ENCODE data around the gene MAP2K3. TPM values are rescaled to one million over a fixed set of nuclear protein-coding genes. Genes with fewer than 3 reads are reported as not detected.

Gene MAP2K3
- polyA plus RNA-seq, 2 of the 4 experiments (the other 2 are of a cell fraction), result 13.9 to 37.1 TPM

DNA sequence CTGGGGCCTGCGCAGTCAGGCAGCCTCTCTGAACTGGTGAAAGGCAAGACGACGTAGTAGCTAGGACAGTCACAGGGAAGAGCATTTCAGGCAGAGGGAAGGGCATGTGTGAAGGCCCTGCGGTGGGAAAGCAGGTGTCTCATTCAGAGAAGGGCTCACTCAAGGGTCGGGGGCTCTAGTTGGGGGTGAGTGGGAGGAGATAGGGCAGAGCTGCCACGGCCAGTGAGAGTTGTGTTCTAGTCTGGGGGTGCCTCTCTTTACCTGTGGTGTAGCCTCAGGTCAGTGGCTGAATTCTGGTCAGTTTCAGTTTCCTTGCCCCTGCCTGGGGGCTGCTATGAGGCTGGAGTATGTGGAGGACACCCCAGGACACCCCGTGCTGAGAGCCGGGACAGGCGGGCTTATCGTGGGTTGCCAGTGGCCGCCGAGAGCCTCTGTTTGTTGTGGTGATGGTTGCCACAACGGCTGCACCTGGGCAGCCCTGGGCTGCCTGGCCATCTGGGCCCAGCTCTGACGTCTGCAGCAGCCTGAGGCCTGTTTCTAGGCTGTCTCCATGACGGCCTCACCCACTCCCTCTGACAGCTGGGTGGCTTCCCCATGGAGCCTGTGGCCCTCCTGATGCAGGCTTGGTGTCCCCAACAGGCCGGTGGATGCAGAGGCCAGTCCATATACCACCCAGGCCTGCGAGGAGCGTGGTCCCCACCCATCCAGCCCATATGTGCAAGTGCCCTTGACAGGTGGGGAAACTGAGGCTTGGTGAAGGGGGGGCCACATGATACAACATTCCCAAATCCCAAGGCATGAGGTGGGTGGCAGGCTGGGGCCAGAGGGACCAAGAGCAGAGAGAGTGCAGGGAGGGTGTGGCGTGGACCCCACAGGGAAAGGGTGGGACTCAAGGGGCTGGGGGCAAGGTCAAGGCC, 10.8 kb downstream of the MAP2K3 start:
- peak; percentile 8 to 14; a peak in 3 of 6 replicates for ATAC-seq
- TF ChIP-seq NFE2L2 (conservative IDR thresholded peaks at IDR 0.05; ENCODE audit: low read length) (no peak), SMC3 (IDR thresholded peaks at IDR 0.05) (no peak), HMGXB4 (CRISPR knock-in tag; IDR thresholded peaks at IDR 0.05; ENCODE audit: borderline replicate concordance) (no peak), PHF8 (IDR thresholded peaks at IDR 0.05; ENCODE audit: borderline replicate concordance, low read depth) (no peak), SREBF2 (IDR thresholded peaks at IDR 0.05) (no peak), CHD4 (IDR thresholded peaks at IDR 0.05; ENCODE audit: borderline replicate concordance) (no peak), ATOH8 (CRISPR knock-in tag; IDR thresholded peaks at IDR 0.05; ENCODE audit: low read depth) (no peak), RAD21 (conservative IDR thresholded peaks at IDR 0.05 in 1 of 2, IDR thresholded peaks at IDR 0.05 in 1 of 2) (no peak), FOXS1 (CRISPR knock-in tag; IDR thresholded peaks at IDR 0.05) (no peak), ZFP36 (IDR thresholded peaks at IDR 0.05; ENCODE audit: borderline replicate concordance, partially characterized antibody) (no peak), GATA3 (IDR thresholded peaks at IDR 0.05; ENCODE audit: borderline replicate concordance) (no peak), POLR2A (IDR thresholded peaks at IDR 0.05; ENCODE audit: low read length) (no peak), HOXB5 (CRISPR knock-in tag; IDR thresholded peaks at IDR 0.05) (no peak), JUN (IDR thresholded peaks at IDR 0.05) (no peak), RNF2 (IDR thresholded peaks at IDR 0.05; ENCODE audit: borderline replicate concordance, low read depth) (no peak)
- DNase-seq (ENCODE audit: low read depth in 1 of 2, low spot score in 1 of 2), result peak in 1 of 2 experiments; percentile 55
- no peaks in the 10 kb centered on the region; the same call in 2 of the 3 replicates for H3K4me1 ChIP-seq
- no peak overlapping the region for H3K4me3 ChIP-seq
- POLR2A ChIA-PET, result no interaction called here
- no peak overlapping the region for H3K27ac ChIP-seq
- no peaks in the 10 kb centered on the region for H3K9me3 ChIP-seq
- WGBS (ENCODE audit: missing lambda C conversion rate), result 64% methylated on average over 19 of the region's 19 CpGs
- CTCF ChIA-PET, result interaction anchor here (0.6 to 1.3 kb wide), 4 partner anchors 13 to 23 kb away, joined by 3 to 4 read pairs (median 3); no protein-coding TSS in a partner anchor
- no peak overlapping the region for H3K4me2 ChIP-seq
- FAIRE-seq, result no peak

- Histone ChIP-seq H3K9me3 (no peaks in the 10 kb centered on the region), H3K27ac (no peak overlapping the region), H3K4me1 (no peaks in the 10 kb centered on the region), H3K4me2 (no peak overlapping the region), H3K4me3 (no peak overlapping the region)
- no peak for ATAC-seq
- TF ChIP-seq HES2 (IDR thresholded peaks at IDR 0.05) (no peak), KDM1A (IDR thresholded peaks at IDR 0.05; ENCODE audit: low read depth) (peak; percentile 35; the same call in 1 of the 2 replicates), POLR2AphosphoS2 (conservative IDR thresholded peaks at IDR 0.05; ENCODE audit: low read length) (peak; percentile 36; the same call in 1 of the 2 replicates), ZFP36 (IDR thresholded peaks at IDR 0.05; ENCODE audit: borderline replicate concordance, partially characterized antibody) (peak; percentile 78)
- ChIA-PET CTCF (interaction anchor here (0.7 to 1.3 kb wide), 3 partner anchors 14 to 22 kb away, joined by 3 read pairs; no protein-coding TSS in a partner anchor), POLR2A (no interaction called here)
- no peak for FAIRE-seq
- DNase-seq (ENCODE audit: low read depth in 1 of 2, low spot score in 1 of 2), result no peak
- 64% methylated on average over 22 of the region's 22 CpGs for WGBS (ENCODE audit: missing lambda C conversion rate)
Measured at GRCh38 chr17:21296097-21297025, 11.8 kb downstream of the MAP2K3 start.
